Fibroblast of skin of back (primary cell): ENCODE measurements around the gene FUCA2.
"Not testable (repeated sequence)": the region's sequence is repeated elsewhere in the genome, so short reads cannot be mapped to it uniquely, and the experiment has no call there.

ENCODE experiments used
- DNase-seq: peaks from one replicate; pipeline ENCODE4 v3.0.0-alpha.2; 2013

Gene FUCA2

DNA sequence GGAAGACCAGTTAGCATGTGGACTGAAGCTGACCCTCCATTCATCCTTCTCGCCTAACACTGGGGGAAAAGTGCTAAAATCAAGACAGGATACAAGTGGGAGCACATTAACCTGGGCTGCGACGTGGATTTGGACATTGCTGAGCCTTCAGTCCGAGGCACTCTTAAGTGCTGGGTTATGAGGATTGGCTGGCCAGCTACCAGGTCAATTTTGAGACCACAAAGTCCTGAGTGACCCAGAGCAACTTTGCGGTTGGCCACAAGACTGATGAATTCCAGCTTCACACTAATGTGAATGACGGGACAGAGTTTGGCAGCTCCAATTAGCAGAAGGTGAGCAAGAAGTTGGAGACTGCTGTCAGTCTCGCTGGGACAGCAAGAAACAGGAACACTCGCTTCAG, 20.7 kb downstream of the FUCA2 start:
- DNase-seq = no peak

DNA sequence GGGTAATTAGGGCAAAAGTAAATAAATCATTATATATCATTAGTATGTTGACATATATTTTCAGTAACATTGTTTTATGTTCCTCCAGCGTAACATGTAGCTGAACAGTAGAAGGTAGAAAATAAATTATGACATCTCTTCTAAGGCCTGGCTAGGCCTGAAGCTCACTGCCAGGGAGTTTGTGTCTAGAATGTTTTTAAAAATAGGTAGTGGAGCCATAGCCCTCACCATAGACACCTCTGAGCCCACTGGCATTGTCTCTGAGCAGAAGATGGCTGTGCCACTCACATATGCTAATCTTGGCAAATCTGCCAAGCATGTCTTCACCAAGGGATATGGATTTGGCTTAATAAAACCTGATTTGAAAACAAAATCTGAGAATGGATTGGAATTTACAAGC, 21.3 kb downstream of the FUCA2 start:
- DNase-seq = no peak

- DNase-seq = no peak
These were observed 24.8 kb downstream of the FUCA2 start for GRCh38 chr6:143486752-143487151.

DNA sequence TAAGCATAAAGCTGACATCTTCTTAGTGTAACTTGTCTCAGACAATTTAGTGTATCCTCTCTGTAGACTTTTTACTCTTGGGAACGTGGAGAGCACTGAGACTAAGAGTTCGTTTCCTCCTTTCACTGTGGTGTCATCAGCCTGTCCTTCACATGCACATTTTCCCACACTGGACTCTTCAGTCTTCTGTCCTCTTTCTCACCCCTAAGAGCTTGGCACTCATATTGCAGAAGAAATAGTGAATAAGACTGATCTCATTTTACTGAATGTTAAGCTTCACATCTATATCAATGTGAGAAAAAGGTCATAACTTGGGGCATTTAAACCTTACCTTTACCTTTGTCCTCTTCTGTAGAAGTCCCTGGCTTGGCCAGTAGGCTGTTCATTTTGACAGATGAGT, 25.6 kb downstream of the FUCA2 start:
- no peak for DNase-seq

DNA sequence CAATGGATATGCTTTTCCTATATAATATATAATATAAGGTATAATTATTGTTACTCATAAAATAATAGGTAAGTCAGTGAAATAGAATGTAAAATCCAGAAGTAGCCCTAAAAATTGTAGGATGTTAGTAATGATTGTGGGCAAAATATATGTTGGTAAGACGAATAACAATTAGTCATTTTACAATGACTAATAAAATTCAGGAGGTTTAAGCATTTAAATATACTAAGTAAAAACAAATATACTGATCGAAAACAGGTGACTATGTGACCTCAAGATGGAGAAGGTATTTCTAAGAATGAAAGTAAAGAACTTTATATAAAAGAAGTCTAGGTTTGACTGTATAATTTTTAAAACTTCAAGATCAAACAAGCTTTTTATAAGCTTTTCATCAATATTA, 28.9 kb downstream of the FUCA2 start:
- DNase-seq = no peak

DNA sequence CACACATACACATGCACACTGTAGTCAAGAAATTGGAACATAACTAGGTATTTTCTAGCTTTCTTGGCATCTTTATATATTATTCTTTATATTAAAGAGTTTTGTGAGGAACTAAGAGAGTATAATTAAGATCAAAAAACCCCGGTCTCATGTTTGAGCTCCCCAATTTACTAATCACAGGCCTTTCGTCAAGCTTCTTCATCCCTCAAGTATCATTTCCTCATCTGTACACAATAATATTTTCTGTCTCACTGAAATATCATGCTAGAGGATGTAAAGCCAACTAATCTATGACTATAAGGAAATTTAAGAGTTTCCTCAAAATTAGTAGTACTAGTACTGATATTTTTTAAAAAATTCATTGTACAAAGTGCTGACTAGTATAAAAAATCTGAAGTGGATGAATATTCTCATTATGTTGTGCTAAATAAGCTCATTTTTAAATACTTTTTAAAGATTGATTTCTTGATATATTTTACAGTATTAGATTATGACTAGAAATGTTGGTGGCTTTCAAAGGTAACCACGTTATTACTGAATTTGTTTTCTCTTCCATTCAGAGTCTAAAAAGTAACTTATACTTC, 32.9 kb downstream of the FUCA2 start:
- no peak for DNase-seq

DNA sequence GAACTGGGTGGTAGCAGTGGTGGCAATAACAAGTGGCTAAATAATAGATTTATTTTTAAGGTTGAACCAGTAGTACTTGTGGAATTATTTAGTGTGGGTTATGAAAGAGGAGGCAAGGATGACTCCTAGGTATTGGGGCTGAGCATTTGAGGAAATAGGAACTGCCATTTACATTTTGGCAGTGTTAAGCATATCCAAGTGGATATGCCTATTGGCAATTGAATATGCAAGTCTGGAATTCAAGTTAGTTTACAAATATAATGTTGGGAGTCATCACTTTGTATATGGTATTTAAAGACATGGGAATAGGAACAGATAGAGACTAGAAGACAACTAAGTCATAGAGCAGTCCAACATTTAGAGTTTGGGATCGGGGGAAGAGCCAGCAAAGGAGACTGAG, 35.0 kb downstream of the FUCA2 start:
- DNase-seq = no peak

- no peak for DNase-seq
These were observed 39.7 kb downstream of the FUCA2 start for GRCh38 chr6:143471822-143472221.

- DNase-seq = not testable (repeated sequence)
These were observed 42.7 kb downstream of the FUCA2 start for GRCh38 chr6:143468823-143469222.

GRCh38 chr6:143468026-143468425, 43.5 kb downstream of the FUCA2 start:
- DNase-seq = no peak

GRCh38 chr6:143465546-143465945, 46.0 kb downstream of the FUCA2 start:
- no peak for DNase-seq

DNA sequence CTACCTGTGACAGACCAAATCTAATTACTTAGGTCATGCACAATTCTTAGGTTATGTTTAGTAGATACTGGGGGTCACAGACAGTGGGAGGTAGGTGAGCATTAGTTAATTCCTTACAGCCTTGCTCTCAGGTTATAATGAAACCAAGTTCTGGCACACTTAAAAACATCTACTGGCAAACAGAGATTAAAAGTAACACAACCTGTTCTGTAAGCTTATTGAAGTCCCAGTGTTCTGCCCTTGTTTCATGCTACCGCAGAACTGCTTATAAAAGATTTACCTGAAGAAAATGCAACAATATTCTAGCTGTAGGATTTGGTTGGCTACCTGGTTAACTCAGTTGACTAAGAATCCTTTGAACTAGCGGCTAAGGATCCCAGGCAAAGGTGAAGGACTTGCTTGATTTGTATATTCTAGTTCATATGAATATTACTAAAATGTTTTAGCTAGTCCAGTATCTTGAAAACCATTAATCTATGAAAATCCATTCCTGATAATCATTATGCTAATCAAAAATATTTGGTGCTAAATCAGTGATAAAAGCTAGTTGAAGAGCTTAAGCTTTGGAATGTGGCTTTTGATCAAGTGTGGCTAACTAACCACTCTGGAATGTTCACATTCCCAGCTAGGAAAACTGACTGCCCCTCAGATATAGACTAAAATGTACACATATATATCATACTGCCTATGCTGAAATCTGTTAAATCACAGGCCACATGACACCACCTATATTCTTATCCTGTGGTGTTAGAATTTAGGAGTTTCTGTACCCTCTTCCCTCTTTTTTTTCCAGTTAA, 53.8 kb downstream of the FUCA2 start:
- peak; percentile 54 for DNase-seq

DNA sequence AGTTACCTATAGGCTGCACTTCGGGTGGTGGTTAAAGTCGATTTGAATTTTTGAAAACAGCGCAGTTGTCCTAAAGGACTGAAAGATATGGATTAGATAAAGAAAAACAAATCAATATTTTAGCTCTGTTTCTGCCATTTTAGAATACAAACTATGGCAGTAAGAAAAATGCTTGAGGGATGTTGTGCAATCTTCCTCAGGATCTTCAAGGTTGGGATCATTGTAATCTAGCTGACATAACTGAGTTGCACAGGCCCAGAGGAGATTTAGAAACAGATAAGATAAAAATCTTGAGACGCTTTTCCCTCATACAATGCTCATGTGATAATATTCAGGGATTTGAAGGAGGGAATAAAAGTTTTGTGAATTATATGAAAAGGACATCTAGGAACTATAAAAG, 60.0 kb downstream of the FUCA2 start:
- no peak for DNase-seq

GRCh38 chr6:143450453-143451371, 60.8 kb downstream of the FUCA2 start, which contains the start of the genes ADAT2 and PEX3:
Gene ADAT2, minus strand, starts transcription at chr6:143450695. Its CDS starts 37 bp downstream, at chr6:143450658.
Gene PEX3, plus strand, starts transcription at chr6:143450805. Its CDS starts 238 bp downstream, at chr6:143451043.
- DNase-seq = peak; percentile 93

GRCh38 chr6:143449714-143450452, 61.6 kb downstream of the FUCA2 start:
- DNase-seq = peak; percentile 23

GRCh38 chr6:143449082-143449713, 62.3 kb downstream of the FUCA2 start:
- DNase-seq = no peak

- not testable (repeated sequence) for DNase-seq
These were observed 63.7 kb downstream of the FUCA2 start for GRCh38 chr6:143447865-143448264.
